ENCODE data around the gene C4orf50.

Gene C4orf50

DNA sequence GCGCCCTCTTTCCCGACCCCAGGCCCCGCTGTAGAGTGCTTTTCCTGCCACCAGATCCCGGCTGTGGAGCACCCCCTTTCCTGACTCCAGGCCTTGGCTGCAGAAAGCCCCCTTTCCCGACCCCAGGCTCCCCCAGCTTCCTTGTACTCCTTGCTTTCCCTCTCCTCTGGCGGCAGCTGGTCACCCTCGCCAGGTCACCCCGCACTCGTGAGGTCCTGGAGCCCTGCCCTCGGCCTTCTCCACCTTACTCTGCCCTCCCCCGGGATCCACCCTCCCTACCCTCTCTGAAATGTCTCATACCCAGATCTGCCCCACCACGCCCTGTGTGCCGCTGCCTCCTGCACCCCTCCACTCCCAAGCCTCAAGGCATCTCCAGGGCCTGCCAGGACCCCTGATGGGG is 25.0 kb upstream of the C4orf50 start:
- DNase-seq, result no peak

- no peak for DNase-seq
Observed at GRCh38 chr4:6042293-6043063, 24.2 kb upstream of the C4orf50 start.

DNA sequence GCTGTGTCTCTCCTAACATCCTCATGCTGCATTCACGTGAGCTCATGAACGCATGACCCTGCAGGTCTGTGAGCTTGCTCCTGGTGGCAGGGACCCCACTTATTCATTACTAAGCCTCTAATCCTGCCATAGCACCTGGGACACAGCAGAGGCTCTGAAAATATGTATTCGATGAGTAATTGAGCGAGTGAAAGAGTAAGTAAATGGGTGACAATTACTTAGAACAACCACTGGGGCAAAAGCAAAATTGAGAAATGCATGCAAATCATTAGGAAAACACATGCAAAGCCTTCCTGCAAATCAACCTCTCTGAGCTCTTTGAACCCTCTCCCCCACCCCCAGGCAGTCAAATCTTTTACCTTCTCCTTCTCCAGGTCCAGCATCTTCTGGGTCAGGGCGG is 23.6 kb upstream of the C4orf50 start:
- DNase-seq, result no peak

- DNase-seq, result no peak
Observed at GRCh38 chr4:6038711-6039110, 20.5 kb upstream of the C4orf50 start.

GRCh38 chr4:6035786-6036185 is 17.6 kb upstream of the C4orf50 start:
- DNase-seq, result no peak

- no peak for DNase-seq
Observed at GRCh38 chr4:6033381-6033780, 15.2 kb upstream of the C4orf50 start.

DNA sequence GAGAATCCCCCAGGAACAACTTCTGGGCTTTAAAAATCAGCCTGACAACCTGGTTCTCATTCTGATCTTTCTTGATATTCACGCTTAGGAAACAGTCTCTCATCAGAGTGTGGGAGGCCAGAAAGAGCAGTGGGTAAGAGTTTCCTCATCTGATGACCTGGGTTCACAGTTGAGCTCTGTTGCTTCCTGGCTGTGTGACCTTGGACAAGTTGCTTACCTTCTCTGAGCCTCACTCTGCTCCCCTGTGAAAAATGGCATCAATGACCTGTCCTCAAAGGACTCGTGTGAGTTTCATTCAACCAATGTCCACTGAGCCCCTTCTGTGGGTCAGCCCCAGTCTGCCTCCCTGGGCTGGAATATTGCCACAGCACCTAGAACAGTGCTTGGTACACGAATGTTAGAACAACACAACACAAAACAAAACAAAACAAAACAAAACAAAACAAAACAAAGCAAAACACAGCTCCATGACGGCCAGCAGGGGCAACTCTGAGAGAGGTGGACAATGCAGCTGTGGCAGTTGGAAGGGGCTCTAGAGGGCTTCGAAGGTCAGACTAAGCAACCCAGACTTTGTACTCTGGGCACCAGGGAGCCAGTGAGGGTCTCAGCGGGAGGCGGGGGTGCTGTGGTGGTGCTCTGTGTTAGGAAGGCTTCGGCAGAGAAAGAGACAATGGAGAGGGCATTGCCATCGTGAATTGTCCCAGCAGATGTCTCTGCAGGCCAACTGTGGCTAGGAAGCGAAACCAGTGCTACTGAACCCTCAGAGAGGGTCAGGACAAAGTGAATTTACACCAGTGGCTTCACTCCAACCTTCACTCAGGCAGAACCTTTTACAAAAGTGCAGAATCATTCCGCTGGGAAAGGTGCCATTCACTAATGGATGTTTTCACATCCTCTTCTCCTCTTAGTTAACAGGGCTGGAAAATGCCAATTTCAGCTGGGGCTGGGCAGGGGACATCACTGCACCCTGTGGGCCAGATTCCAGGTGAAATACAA is 14.3 kb upstream of the C4orf50 start:
- peak; percentile 97 for DNase-seq

DNA sequence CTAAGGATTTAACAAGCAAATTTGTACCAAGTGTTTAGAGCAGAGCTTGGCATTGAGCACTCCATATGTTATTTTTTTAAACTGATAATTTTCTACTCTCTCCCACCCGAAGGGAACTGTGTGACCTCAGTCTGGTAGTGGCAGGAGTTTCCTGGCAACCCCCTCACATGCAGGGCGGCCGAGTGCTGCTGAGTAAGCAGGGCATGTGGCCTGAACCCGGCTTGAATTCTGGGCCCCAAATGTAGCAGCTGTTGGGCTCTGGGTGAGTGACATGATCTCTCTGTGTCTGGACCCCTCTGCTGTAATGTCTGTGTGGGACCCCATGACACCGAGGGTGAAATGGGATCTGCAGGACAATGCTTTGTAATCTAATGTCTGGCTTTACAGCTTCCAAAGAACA is 13.6 kb upstream of the C4orf50 start:
- DNase-seq, result no peak

GRCh38 chr4:6030679-6031078 is 12.4 kb upstream of the C4orf50 start:
- DNase-seq, result no peak

GRCh38 chr4:6029254-6029653 is 11.0 kb upstream of the C4orf50 start:
- DNase-seq, result no peak

GRCh38 chr4:6028168-6028567 is 9.9 kb upstream of the C4orf50 start:
- no peak for DNase-seq

DNA sequence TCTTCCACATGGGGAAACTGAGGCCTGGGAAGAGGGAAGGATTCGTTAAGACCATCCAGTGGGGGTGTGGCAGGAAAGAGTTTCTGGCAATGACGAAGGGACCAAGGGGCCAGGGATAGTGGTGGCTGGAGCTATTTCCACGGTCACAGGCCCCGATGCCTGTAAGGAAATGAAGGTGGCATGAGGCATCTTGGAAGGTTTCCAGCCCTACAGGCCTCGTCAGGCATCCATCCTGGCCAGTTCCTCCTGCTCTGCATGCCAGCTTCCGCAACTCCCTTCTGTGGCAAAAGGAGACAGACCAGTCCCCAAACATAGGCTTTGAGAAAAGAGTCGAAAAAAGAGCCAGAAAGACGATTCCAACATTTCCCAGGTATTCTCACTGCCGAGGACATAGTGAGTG is 9.2 kb upstream of the C4orf50 start:
- no peak for DNase-seq

DNA sequence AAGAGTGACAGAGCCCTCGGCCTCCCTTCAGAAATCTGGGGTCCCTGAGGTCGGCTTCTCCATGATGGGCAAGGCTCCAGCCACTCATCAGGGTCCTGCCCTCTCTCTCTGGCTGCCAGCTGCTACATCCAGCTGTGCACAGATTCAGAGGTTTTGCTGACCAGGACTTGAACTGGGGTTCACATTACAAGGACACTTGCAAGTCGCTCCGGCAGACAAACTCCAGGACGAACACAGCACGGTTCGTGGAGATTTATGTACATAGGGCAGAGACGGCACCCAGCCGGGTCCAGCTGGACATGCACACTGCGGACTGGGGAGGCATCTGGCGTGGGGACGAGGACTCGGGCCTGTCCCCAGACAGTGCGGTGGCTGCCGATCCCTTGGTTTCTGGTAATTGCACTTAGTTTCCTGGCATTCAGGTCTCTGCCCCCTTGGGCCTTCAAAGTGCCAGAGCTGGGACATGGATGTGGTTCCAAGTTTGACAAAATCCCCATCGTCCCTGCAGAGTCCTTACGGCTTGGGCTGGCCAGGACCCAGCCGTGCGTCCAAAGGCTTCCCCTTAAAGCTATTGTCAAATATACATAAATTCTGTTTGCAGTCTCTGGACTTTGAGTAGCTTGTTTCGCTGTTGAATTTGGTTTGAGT is 6.2 kb upstream of the C4orf50 start:
- no peak for DNase-seq

DNA sequence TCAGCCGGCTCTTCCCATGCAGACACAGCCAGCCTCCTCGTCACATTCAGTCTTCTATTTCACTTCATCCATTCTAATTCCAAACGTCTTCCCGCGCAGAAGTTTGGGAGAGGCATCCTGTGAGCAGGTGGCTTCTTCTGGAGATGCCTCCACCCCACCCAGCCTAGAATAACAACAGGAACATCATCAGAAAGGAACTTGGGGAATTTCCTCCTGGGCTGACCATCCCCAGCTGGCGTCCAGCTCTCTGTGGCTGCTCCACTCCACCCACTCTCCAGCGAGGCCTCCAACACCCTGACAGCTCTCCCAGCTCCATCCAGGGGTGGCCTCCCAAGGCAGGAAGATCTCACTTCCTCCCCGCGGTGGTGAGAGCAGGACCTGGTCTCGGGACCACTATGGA is 5.5 kb upstream of the C4orf50 start:
- no peak for DNase-seq

DNA sequence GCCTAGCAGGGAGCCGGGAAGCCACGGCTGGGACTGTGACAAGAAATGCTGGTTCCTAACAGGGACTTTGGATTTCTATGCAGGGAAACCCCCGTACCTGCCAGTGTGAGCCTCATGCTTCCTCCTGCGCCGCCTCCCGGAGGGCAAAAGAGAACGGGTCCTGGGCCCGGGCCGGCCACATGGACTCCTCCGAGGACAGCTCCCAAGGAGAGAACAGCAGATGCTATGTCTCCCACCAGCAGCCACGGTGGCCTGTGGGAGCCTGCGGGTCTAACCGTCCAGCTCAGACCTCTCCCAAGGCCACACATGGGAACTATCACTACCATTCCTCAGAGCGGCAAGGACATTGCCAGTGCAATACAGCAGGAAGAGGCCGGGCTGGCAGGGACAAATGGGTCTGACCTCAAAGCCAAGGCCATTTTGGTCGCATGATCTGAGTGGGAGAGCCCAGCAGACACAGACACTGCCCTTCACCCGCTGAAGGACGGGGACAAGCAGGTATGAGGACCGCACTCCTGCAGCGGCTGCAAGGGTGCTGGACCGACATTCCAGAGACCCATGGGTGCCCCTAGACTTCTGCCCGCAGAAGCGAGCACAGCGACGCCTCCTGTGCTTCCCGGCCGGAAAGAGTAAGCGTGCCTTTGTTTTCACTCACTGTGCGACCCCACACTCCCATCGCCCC is 4.5 kb upstream of the C4orf50 start:
- DNase-seq, result no peak

DNA sequence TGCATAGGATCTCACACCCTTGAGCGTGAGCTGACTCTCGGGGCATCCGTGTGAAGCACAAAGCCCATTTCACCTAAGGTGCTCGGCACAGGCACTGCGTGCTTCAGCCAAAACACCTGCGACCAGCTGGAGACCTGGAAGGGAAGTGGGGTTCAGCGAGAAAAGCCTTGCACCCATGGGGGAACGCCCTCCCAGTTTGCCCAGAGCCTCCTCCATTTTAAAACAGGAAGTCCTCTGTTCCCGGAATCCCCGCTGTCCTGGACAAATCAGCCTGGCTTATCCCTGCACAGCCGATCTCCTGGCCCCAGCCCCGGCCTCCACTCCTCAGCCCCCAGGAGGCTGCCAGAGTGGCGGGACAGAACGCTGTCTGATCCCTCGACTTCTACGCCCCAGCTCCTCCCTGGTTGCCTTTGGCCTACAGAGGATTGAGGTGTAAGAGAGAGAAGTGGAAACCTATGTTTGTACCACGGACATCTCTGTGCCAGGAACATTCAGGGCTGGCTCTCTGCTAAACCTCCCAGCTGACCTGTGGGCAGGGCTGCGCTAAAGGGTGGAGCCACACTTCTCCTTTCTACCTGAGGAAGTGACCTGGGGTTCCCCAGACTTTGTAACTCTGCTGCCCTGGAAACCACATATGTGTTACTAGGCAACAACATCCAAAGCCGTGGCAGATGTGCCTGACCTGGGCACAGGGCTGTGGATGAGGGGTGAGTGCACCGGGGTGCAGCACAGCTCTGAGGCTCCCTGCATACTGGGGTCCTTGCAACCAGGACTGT is 3.8 kb upstream of the C4orf50 start:
- no peak for DNase-seq

- DNase-seq, result no peak
Observed at GRCh38 chr4:6020613-6021012, 2.4 kb upstream of the C4orf50 start.

DNA sequence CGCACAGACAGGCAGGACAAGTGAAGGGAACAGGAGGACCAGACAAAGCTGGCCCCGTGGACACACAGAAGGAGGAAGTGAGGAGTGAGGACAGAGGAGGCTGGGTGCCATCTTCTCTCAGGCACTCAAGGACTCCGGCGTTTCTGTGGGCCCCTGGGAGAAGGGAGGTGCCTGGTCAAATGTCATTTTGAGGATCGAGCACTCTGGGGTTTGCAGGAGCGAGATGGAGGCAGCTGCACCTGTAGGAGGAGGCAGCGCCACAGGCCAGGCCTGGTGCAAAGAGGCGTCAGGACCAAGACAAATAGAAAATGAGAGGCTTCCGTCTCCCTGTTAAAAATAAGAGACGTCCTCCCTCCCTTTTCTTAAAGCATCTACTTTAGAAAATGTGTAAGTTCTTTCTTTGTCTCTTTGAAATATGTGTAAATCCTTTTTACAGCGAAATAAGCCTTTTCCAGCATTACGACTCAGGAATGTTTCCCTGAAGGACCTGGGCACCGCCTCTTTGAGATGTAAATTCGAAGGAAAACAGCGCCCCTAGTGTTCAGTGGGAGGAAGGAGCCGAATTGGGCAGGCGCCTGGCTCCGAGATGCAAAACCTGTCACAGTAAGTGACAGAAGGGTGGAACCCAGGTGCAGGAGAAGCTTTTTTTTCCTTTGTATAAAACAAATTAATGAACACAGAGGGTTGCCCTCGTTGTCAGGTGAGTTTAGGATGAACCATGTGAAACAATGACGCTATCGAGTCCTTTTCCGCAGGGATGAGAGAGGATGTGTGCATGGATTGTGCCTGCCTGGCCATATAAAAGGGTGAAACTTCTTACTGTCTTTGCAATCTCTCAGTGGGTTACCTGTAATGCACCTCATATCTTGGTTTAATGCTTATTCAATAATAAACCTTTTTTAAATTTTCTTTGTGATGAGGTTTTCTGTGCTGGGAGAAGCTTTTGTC is 1.4 kb upstream of the C4orf50 start:
- DNase-seq, result peak; percentile 46

- no peak for DNase-seq
Observed at GRCh38 chr4:6017800-6018199, 431 bp downstream of the C4orf50 start.

- no peak for DNase-seq
Observed at GRCh38 chr4:6017030-6017429, 1.2 kb downstream of the C4orf50 start.

- no peak for DNase-seq
Observed at GRCh38 chr4:6013564-6013963, 4.7 kb downstream of the C4orf50 start.
